ENCODE data around the gene GNAL.

GNAL gene

DNA sequence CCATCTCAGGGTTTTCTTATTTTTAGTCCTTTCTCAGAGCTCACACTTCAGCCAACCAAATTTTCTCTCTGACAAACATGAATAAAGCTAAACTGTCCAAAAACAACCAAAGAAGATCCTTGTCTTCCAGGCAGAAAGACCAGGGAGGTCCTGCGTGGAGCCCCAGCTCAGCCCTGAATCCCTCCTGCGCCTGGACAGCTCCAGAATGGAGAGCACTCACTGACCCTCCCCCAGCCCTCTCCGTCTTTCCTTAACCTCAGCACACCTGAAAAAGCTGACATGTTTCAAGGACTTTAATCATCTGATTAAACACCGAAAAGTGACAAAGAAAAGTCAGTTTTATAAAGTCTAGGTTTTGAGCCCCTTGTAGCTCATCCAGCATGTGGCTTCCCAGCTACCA, 22.9 kb upstream of the GNAL start:
- TF ChIP-seq EZH2 (IDR thresholded peaks at IDR 0.05) (no peak), FOXP2 (optimal IDR thresholded peaks at IDR 0.05; ENCODE audit: control extremely low read depth, extremely low read length, insufficient read depth) (no peak), POLR2AphosphoS5 (IDR thresholded peaks at IDR 0.05; ENCODE audit: borderline replicate concordance, low read depth, low read length) (no peak)

GRCh38 chr18:11666831-11667230, 22.2 kb upstream of the GNAL start:
- no peak overlapping the region for H3K4me3 ChIP-seq
- no peak overlapping the region for H3K9ac ChIP-seq (ENCODE audit: insufficient read length)
- H3K27ac ChIP-seq = no peak overlapping the region
- TF ChIP-seq POLR2AphosphoS5 (IDR thresholded peaks at IDR 0.05; ENCODE audit: borderline replicate concordance, low read depth, low read length) = no peak
- TF ChIP-seq FOXP2 (optimal IDR thresholded peaks at IDR 0.05; ENCODE audit: control extremely low read depth, extremely low read length, insufficient read depth) = no peak
- TF ChIP-seq EZH2 (IDR thresholded peaks at IDR 0.05) = no peak
- no peak for DNase-seq (ENCODE audit: low read depth, low spot score)
- H3K36me3 ChIP-seq (ENCODE audit: insufficient read depth, low read length) = no peaks in the 10 kb centered on the region
- no peaks in the 10 kb centered on the region for H3K9me3 ChIP-seq (ENCODE audit: low read depth, low read length)

More for the DNA sequence above, 22.9 kb upstream of the GNAL start:
- H3K9me3 ChIP-seq (ENCODE audit: low read depth, low read length) = no peaks in the 10 kb centered on the region
- H3K27ac ChIP-seq = no peak overlapping the region
- no peak overlapping the region for H3K4me3 ChIP-seq
- no peak overlapping the region for H3K9ac ChIP-seq (ENCODE audit: insufficient read length)
- no peak for DNase-seq (ENCODE audit: low read depth, low spot score)
- H3K36me3 ChIP-seq (ENCODE audit: insufficient read depth, low read length) = no peaks in the 10 kb centered on the region

GRCh38 chr18:11667578-11667977, 21.5 kb upstream of the GNAL start:
- DNase-seq (ENCODE audit: low read depth, low spot score) = no peak
- no peaks in the 10 kb centered on the region for H3K9me3 ChIP-seq (ENCODE audit: low read depth, low read length)
- no peak overlapping the region for H3K27ac ChIP-seq
- no peak for TF ChIP-seq FOXP2 (optimal IDR thresholded peaks at IDR 0.05; ENCODE audit: control extremely low read depth, extremely low read length, insufficient read depth)
- no peak for TF ChIP-seq EZH2 (IDR thresholded peaks at IDR 0.05)
- no peak for TF ChIP-seq POLR2AphosphoS5 (IDR thresholded peaks at IDR 0.05; ENCODE audit: borderline replicate concordance, low read depth, low read length)
- H3K36me3 ChIP-seq (ENCODE audit: insufficient read depth, low read length) = no peaks in the 10 kb centered on the region
- no peak overlapping the region for H3K4me3 ChIP-seq
- no peak overlapping the region for H3K9ac ChIP-seq (ENCODE audit: insufficient read length)

DNA sequence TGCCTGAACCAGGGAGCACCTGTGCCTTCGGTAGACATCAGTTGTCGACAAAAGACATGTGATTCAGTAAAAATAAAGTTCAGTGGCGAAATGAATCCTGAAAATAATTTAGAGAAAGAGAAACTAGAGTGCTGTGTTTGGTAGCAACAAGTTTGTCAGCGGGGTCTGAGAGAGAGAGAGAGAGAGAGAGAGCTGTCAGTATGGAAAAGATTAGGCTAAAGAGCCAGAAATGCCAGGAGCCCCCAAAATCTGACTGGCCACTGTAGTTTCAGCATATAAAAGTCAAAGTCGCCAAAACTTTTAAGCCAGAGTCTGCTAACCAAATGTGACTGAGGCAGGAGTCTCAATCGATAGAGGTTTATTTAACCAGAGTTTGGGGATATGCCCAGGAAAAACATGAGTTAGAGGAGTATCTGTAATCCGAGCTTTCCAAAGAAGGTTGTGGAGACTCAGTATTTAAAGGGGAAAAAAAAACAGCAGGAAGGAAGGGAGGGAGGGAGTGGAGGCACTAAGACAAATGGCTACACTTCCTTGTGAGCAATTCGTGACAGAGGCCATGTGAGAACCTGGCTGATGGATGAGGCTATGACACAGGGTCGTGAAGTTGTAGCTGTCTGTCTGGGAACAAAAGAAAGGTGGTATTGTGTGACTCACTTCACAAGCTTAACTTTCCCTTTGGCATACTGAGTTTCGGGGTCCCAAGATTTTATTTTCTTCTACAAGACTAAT, 20.5 kb upstream of the GNAL start:
- Histone ChIP-seq H3K36me3 (ENCODE audit: insufficient read depth, low read length) (no peaks in the 10 kb centered on the region), H3K27ac (no peak overlapping the region), H3K9ac (ENCODE audit: insufficient read length) (no peak overlapping the region), H3K4me3 (no peak overlapping the region), H3K9me3 (ENCODE audit: low read depth, low read length) (no peaks in the 10 kb centered on the region)
- TF ChIP-seq EZH2 (IDR thresholded peaks at IDR 0.05) (no peak), POLR2AphosphoS5 (IDR thresholded peaks at IDR 0.05; ENCODE audit: borderline replicate concordance, low read depth, low read length) (no peak), FOXP2 (optimal IDR thresholded peaks at IDR 0.05; ENCODE audit: control extremely low read depth, extremely low read length, insufficient read depth) (no peak)
- no peak for DNase-seq (ENCODE audit: low read depth, low spot score)

- H3K9ac ChIP-seq (ENCODE audit: insufficient read length) = no peak overlapping the region
- TF ChIP-seq EZH2 (IDR thresholded peaks at IDR 0.05) (no peak), POLR2AphosphoS5 (IDR thresholded peaks at IDR 0.05; ENCODE audit: borderline replicate concordance, low read depth, low read length) (no peak), FOXP2 (optimal IDR thresholded peaks at IDR 0.05; ENCODE audit: control extremely low read depth, extremely low read length, insufficient read depth) (no peak)
- H3K36me3 ChIP-seq (ENCODE audit: insufficient read depth, low read length) = no peaks in the 10 kb centered on the region
- no peak for DNase-seq (ENCODE audit: low read depth, low spot score)
- no peak overlapping the region for H3K4me3 ChIP-seq
- H3K9me3 ChIP-seq (ENCODE audit: low read depth, low read length) = no peaks in the 10 kb centered on the region
- H3K27ac ChIP-seq = no peak overlapping the region
Observed at GRCh38 chr18:11669271-11669947, 19.7 kb upstream of the GNAL start.

- Histone ChIP-seq H3K27ac (no peak overlapping the region), H3K4me3 (no peak overlapping the region), H3K9ac (ENCODE audit: insufficient read length) (no peak overlapping the region), H3K9me3 (ENCODE audit: low read depth, low read length) (no peaks in the 10 kb centered on the region), H3K36me3 (ENCODE audit: insufficient read depth, low read length) (no peaks in the 10 kb centered on the region)
- no peak for DNase-seq (ENCODE audit: low read depth, low spot score)
- TF ChIP-seq POLR2AphosphoS5 (IDR thresholded peaks at IDR 0.05; ENCODE audit: borderline replicate concordance, low read depth, low read length) = no peak
- no peak for TF ChIP-seq EZH2 (IDR thresholded peaks at IDR 0.05)
- TF ChIP-seq FOXP2 (optimal IDR thresholded peaks at IDR 0.05; ENCODE audit: control extremely low read depth, extremely low read length, insufficient read depth) = no peak
Observed at GRCh38 chr18:11669948-11670275, 19.2 kb upstream of the GNAL start.

- no peak overlapping the region for H3K9ac ChIP-seq (ENCODE audit: insufficient read length)
- no peak for TF ChIP-seq EZH2 (IDR thresholded peaks at IDR 0.05)
- no peak for TF ChIP-seq FOXP2 (optimal IDR thresholded peaks at IDR 0.05; ENCODE audit: control extremely low read depth, extremely low read length, insufficient read depth)
- TF ChIP-seq POLR2AphosphoS5 (IDR thresholded peaks at IDR 0.05; ENCODE audit: borderline replicate concordance, low read depth, low read length) = no peak
- no peak for DNase-seq (ENCODE audit: low read depth, low spot score)
- no peaks in the 10 kb centered on the region for H3K9me3 ChIP-seq (ENCODE audit: low read depth, low read length)
- H3K27ac ChIP-seq = no peak overlapping the region
- H3K4me3 ChIP-seq = no peak overlapping the region
- no peaks in the 10 kb centered on the region for H3K36me3 ChIP-seq (ENCODE audit: insufficient read depth, low read length)
Observed at GRCh38 chr18:11671156-11671555, 17.9 kb upstream of the GNAL start.

DNA sequence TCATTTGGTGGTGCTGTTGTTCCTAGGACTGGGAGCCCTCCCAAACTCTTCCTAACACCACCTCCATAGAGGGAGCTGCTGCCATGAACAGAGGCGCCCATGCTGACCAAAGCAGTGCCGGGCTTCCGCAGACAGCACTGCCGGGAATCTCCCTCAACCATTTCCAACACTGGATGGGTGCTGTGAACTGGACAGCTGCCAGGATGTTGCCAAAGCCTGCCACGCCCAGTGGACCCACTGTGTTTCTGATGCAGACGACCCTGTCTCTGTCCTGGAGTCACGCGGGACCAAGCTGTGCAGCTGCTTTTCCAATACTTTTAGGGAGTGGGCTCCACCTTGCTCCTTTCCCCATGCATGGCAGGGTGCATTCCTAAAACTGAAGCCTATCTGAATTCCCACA, 16.9 kb upstream of the GNAL start:
- no peak for DNase-seq (ENCODE audit: low read depth, low spot score)
- no peaks in the 10 kb centered on the region for H3K9me3 ChIP-seq (ENCODE audit: low read depth, low read length)
- H3K27ac ChIP-seq = no peak overlapping the region
- H3K36me3 ChIP-seq (ENCODE audit: insufficient read depth, low read length) = no peaks in the 10 kb centered on the region
- no peak overlapping the region for H3K9ac ChIP-seq (ENCODE audit: insufficient read length)
- TF ChIP-seq POLR2AphosphoS5 (IDR thresholded peaks at IDR 0.05; ENCODE audit: borderline replicate concordance, low read depth, low read length) = no peak
- no peak for TF ChIP-seq EZH2 (IDR thresholded peaks at IDR 0.05)
- TF ChIP-seq FOXP2 (optimal IDR thresholded peaks at IDR 0.05; ENCODE audit: control extremely low read depth, extremely low read length, insufficient read depth) = no peak
- H3K4me3 ChIP-seq = no peak overlapping the region
